NCI-H187 treated with DMSO at 0.1 percent for 48 hours (cell line): ENCODE results near the gene ATP5ME.

ENCODE experiments used
- DNase-seq: peaks from one replicate; lab custom pipeline; 2025; lab: John Stamatoyannopoulos, UW

The ATP5ME gene

GRCh38 chr4:666822-667544, 7.1 kb downstream of the ATP5ME start:
- DNase-seq = no peak

- no peak for DNase-seq
Observed at GRCh38 chr4:666436-666810, 7.7 kb downstream of the ATP5ME start.

- DNase-seq = no peak
Observed at GRCh38 chr4:665751-666435, 8.2 kb downstream of the ATP5ME start.

- DNase-seq = no peak
Observed at GRCh38 chr4:665381-665750, 8.7 kb downstream of the ATP5ME start.

GRCh38 chr4:664713-665231, 9.3 kb downstream of the ATP5ME start:
- no peak for DNase-seq

- no peak for DNase-seq
Observed at GRCh38 chr4:663438-664428, 10.3 kb downstream of the ATP5ME start.

GRCh38 chr4:663046-663437, 11.0 kb downstream of the ATP5ME start:
- DNase-seq = no peak

GRCh38 chr4:661881-662761, 12.0 kb downstream of the ATP5ME start:
- DNase-seq = no peak

- no peak for DNase-seq
Observed at GRCh38 chr4:661231-661630, 12.8 kb downstream of the ATP5ME start.

- no peak for DNase-seq
Observed at GRCh38 chr4:660401-660800, 13.7 kb downstream of the ATP5ME start.

- no peak for DNase-seq
Observed at GRCh38 chr4:659851-660250, 14.2 kb downstream of the ATP5ME start.

GRCh38 chr4:658681-659667, 15.1 kb downstream of the ATP5ME start:
- no peak for DNase-seq

GRCh38 chr4:657834-658667, 16.0 kb downstream of the ATP5ME start:
- DNase-seq = no peak

GRCh38 chr4:657338-657833, 16.7 kb downstream of the ATP5ME start:
- DNase-seq = no peak

GRCh38 chr4:656436-657337, 17.4 kb downstream of the ATP5ME start:
- no peak for DNase-seq

GRCh38 chr4:655464-656151, 18.5 kb downstream of the ATP5ME start:
- DNase-seq = no peak

- no peak for DNase-seq
Observed at GRCh38 chr4:654871-655463, 19.1 kb downstream of the ATP5ME start.
